ENCODE data around the gene TAS2R30. TPM values are rescaled to one million over a fixed set of nuclear protein-coding genes. Genes with fewer than 3 reads are reported as not detected.
"Not testable (repeated sequence)": the region's sequence is repeated elsewhere in the genome, so short reads cannot be mapped to it uniquely, and the experiment has no call there.

The TAS2R30 gene
- total RNA-seq, 6 experiments from 2014 or later = 1.2 to 5.1 (median 2.0) TPM

GRCh38 chr12:11133816-11134215, 628 bp downstream of the TAS2R30 start:
- intact Hi-C loops (cut with DNase I) = no loop called here
- WGBS (ENCODE audit: insufficient coverage, low coverage, low lambda C conversion rate, missing lambda C conversion rate) = 100% methylated on average over 2 of the region's 2 CpGs
- H3K36me3 ChIP-seq = no peaks in the 10 kb centered on the region
- H3K27ac ChIP-seq = no peak overlapping the region
- no peak for DNase-seq
- H3K4me1 ChIP-seq = no peaks in the 10 kb centered on the region
- H3K4me3 ChIP-seq = no peak overlapping the region
- no peaks in the 10 kb centered on the region for H3K9me3 ChIP-seq
- ATAC-seq = no peak
- no peaks in the 10 kb centered on the region for H3K27me3 ChIP-seq
- TF ChIP-seq POLR2A (IDR thresholded peaks at IDR 0.05) = no peak
- TF ChIP-seq CTCF (IDR thresholded peaks at IDR 0.05) = no peak

- Histone ChIP-seq H3K9me3 (no peaks in the 10 kb centered on the region), H3K4me3 (no peak overlapping the region), H3K27me3 (no peaks in the 10 kb centered on the region), H3K27ac (no peak overlapping the region), H3K4me1 (no peaks in the 10 kb centered on the region), H3K36me3 (no peaks in the 10 kb centered on the region)
- WGBS (ENCODE audit: insufficient coverage, low coverage, low lambda C conversion rate, missing lambda C conversion rate) = 90% methylated on average over 2 of the region's 2 CpGs
- no peak for TF ChIP-seq CTCF (IDR thresholded peaks at IDR 0.05)
- no peak for TF ChIP-seq POLR2A (IDR thresholded peaks at IDR 0.05)
- DNase-seq (no peak), ATAC-seq (no peak)
- intact Hi-C loops (cut with DNase I) = no loop called here
Observed at GRCh38 chr12:11133162-11133561, 1.3 kb downstream of the TAS2R30 start.

GRCh38 chr12:11130999-11131398, 3.4 kb downstream of the TAS2R30 start:
- no peak overlapping the region for H3K27ac ChIP-seq
- WGBS (ENCODE audit: insufficient coverage, low coverage, low lambda C conversion rate, missing lambda C conversion rate) = 31% methylated on average over 2 of the region's 2 CpGs

GRCh38 chr12:11130382-11130781, 4.1 kb downstream of the TAS2R30 start:
- Histone ChIP-seq H3K27ac (no peak overlapping the region), H3K4me1 (no peaks in the 10 kb centered on the region), H3K9me3 (no peaks in the 10 kb centered on the region), H3K4me3 (no peak overlapping the region), H3K27me3 (no peaks in the 10 kb centered on the region), H3K36me3 (no peaks in the 10 kb centered on the region)
- intact Hi-C loops (cut with DNase I) = no loop called here
- no peak for TF ChIP-seq CTCF (IDR thresholded peaks at IDR 0.05)
- 100% methylated on average over 2 of the region's 3 CpGs for whole genome bisulfite sequencing (ENCODE audit: insufficient coverage, low coverage, low lambda C conversion rate, missing lambda C conversion rate)
- ATAC-seq (no peak), DNase-seq (no peak)

More at GRCh38 chr12:11130999-11131398, 3.4 kb downstream of the TAS2R30 start:
- Histone ChIP-seq H3K9me3 (no peaks in the 10 kb centered on the region), H3K27me3 (no peaks in the 10 kb centered on the region), H3K4me1 (no peaks in the 10 kb centered on the region), H3K36me3 (no peaks in the 10 kb centered on the region), H3K4me3 (no peak overlapping the region)
- DNase-seq = no peak
- intact Hi-C loops (cut with DNase I) = no loop called here
- no peak for ATAC-seq
- TF ChIP-seq POLR2A (IDR thresholded peaks at IDR 0.05) = no peak

DNA sequence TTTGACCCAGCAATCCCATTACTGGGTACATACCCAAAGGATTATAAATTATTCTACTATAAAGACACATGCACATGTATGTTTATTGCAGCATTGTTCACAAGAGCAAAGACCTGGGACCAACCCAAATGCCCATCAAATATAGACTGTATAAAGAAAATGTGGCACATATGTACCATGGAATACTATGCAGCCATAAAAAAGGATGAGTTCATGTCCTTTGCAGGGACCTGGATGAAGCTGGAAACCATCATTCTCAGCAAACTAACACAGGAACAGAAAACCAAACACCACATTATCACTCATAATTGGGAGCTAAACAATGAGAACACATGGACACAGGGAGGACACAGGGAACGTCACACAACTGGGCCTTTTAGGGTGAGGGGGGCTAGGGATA, 20.3 kb downstream of the TAS2R30 start:
- WGBS (ENCODE audit: insufficient coverage, low coverage, low lambda C conversion rate, missing lambda C conversion rate) = 88% methylated on average over 1 of the region's 1 CpG
- not testable (repeated sequence) for H3K4me1 ChIP-seq

DNA sequence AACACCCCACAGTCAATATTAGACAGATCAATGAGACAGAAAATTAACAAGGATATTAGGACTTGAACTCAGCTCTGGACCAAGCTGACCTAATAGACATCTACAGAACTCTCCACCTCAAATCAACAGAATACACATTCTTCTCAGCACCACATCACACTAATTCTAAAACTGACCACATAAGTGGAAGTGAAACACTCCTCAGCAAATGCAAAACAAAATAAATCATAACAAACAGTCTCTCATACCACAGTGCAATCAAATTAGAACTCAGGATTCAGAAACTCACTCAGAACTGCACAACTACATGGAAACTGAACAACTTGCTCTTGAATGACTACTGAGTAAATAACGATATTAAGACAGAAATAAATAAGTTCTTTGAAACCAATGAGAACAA, 23.2 kb downstream of the TAS2R30 start:
- WGBS (ENCODE audit: insufficient coverage, low coverage, low lambda C conversion rate, missing lambda C conversion rate) = 80% methylated on average over 1 of the region's 1 CpG
- H3K9me3 ChIP-seq; ATAC-seq; H3K27ac ChIP-seq; H3K27me3 ChIP-seq; H3K4me3 ChIP-seq; intact Hi-C loops (cut with DNase I); H3K36me3 ChIP-seq; DNase-seq: not testable (repeated sequence)
- peaks cover 0 to 11% (median 0%) of the 10 kb centered on the region in 4 donors for H3K4me1 ChIP-seq

More for the DNA sequence above, 20.3 kb downstream of the TAS2R30 start:
- H3K27me3 ChIP-seq; H3K9me3 ChIP-seq; ATAC-seq; H3K27ac ChIP-seq; DNase-seq; H3K4me3 ChIP-seq; H3K36me3 ChIP-seq; intact Hi-C loops (cut with DNase I): not testable (repeated sequence)
